Measurements from ENCODE around the gene PCDH19.
A peak's percentile ranks its signal among the peaks of the same experiment; 100 is the strongest.
"Not testable (repeated sequence)": the region's sequence is repeated elsewhere in the genome, so short reads cannot be mapped to it uniquely, and the experiment has no call there.

The PCDH19 gene, protein sequence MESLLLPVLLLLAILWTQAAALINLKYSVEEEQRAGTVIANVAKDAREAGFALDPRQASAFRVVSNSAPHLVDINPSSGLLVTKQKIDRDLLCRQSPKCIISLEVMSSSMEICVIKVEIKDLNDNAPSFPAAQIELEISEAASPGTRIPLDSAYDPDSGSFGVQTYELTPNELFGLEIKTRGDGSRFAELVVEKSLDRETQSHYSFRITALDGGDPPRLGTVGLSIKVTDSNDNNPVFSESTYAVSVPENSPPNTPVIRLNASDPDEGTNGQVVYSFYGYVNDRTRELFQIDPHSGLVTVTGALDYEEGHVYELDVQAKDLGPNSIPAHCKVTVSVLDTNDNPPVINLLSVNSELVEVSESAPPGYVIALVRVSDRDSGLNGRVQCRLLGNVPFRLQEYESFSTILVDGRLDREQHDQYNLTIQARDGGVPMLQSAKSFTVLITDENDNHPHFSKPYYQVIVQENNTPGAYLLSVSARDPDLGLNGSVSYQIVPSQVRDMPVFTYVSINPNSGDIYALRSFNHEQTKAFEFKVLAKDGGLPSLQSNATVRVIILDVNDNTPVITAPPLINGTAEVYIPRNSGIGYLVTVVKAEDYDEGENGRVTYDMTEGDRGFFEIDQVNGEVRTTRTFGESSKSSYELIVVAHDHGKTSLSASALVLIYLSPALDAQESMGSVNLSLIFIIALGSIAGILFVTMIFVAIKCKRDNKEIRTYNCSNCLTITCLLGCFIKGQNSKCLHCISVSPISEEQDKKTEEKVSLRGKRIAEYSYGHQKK (N-terminal part only)

DNA sequence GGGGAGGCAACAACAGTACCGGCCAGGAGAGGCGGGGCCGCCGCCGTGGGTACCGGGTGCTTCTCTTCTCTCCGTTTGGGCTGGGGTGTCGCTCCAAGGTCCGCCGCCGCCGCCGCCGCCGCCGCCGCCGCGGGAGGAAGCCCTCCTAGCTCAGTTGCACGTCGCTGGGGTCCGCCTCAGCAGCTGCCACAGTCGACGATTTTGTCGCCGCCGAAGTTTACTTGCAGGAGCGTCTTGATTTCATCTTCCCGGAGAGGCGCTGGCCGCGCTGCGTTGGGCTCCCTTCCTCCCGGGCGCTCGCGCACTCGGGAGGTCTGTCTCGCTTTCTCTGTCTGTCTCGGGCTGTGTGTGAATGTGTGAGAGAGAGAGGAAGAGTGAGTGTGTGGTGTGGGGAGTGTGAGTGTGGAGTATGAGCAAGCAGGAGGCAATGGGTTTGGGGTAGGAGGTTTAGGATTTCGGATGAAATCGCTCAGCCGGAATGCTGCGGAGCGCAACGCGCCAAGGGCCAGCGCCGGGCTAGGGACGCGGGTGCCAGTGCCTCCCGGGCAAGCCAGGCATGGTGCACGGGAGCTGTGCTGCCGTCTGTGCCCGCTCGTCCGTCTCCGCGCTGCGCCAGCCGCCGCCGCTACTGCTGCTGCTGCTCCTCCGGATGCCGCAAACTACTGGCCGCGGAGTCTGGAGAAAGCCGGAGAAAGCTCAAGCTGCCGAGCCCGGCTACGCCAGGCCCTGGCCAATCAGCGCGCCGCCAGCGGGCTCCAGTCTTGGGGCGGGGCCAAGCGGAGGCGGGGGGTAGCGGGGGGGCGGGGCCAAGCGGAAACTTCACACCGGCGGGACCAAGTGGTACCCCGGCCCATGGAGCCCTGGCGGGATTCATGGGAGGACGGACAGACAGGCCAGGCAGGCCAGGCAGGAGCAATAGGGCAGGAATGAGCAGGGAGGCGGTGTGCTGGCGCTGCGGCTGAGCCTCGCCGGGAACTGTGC is at the start of gene PCDH19:
TSS of gene PCDH19 (minus strand) at position 664 of the 981 bp plus-strand sequence. CDS start 1,676 bp downstream, outside the sequence.
- peak; percentile 4 for DNase-seq (ENCODE audit: low read depth)

GRCh38 chrX:100449696-100450608 is 39.9 kb upstream of the PCDH19 start:
- no peak for DNase-seq (ENCODE audit: low read depth)

GRCh38 chrX:100447655-100448397 is 37.8 kb upstream of the PCDH19 start:
- DNase-seq (ENCODE audit: low read depth) = no peak

DNA sequence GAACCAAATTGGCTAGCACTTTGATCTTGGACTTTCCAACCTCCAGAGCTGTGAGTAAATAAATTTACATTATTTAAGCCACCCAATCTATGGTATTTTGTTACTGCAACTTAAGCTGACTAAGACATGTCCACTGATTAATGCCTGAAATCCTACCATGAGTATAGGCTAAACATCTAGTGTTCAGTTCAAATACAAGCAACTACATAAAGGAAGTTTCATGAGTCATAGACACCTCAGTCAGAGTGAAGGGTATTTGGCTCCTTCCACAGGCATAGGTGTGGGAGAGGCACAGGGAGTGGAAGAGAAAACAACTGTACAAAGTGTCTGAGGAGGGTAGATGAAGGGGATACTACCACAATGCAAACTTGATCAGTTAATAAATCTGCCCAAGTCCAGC is 35.5 kb upstream of the PCDH19 start:
- no peak for DNase-seq (ENCODE audit: low read depth)

GRCh38 chrX:100441321-100441720 is 31.2 kb upstream of the PCDH19 start:
- DNase-seq (ENCODE audit: low read depth) = not testable (repeated sequence)

GRCh38 chrX:100440006-100440405 is 29.9 kb upstream of the PCDH19 start:
- no peak for DNase-seq (ENCODE audit: low read depth)

- DNase-seq (ENCODE audit: low read depth) = no peak
Observed at GRCh38 chrX:100435726-100436125, 25.7 kb upstream of the PCDH19 start.

DNA sequence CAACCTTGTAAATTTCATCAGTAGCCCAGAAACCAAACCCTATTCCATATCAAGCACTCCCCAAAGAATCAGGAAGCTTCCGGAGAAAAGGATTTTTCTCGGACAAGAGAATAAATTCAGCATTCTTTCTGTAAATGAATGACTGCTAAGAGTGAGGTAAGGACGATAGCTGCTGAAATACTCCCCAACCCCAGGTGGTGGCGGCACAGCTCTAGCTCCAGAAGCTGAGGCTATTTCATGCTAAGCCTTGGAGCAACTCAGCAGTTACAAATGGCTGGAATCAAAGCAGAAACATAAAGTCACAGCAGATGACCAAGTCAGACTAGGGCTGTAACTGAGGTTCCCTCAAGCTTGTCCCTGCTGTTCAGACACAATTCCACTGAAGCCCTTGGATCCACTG is 13.9 kb upstream of the PCDH19 start:
- no peak for DNase-seq (ENCODE audit: low read depth)

- no peak for DNase-seq (ENCODE audit: low read depth)
Observed at GRCh38 chrX:100418556-100418955, 8.5 kb upstream of the PCDH19 start.

- no peak for DNase-seq (ENCODE audit: low read depth)
Observed at GRCh38 chrX:100417681-100418080, 7.6 kb upstream of the PCDH19 start.

GRCh38 chrX:100413229-100413628 is 3.2 kb upstream of the PCDH19 start:
- no peak for DNase-seq (ENCODE audit: low read depth)

DNA sequence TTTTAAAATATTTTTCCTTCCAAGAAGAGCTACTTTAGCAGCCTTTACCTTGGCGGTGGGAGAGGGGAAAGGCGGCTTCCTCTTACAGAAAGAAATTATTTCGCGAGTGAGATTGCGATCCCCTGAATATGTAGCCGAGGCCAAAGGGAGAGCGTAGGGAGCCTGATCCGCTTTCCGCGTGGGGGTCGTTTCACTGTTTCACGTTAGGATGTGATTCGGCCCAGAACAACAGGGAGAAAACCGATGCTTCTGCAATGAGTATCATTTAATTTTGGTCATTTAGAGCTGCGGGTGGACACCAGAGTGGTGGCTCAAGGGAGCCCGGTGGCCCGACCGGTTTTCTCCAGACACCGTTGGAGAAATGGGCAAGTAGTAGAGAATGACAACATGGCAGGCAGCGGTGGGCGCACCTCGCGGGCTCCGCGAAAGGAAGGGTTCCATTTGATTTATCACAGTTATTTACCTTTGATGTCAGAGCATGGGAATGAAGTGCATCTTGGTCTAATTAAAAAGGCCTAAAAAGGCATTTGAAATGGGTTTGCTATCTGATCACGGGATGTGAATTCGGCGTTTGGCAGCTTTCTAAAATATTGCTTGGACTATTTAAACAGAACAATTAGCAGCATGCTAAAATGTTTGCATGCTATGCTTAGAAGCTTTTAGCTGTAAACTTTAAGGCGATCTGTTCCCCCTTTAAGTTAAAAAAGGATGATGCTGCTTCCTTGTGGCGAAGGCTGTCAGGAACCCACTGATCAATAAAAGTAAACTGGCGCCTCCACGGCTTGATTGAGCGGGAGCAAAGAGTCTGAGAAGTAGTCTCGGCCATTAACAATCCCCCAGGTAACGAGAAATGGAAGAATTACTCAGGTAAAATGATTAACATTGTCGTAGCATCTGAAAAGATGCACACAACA is 2.0 kb upstream of the PCDH19 start:
- DNase-seq (ENCODE audit: low read depth) = no peak

GRCh38 chrX:100410901-100411801 is 1.1 kb upstream of the PCDH19 start:
- no peak for DNase-seq (ENCODE audit: low read depth)

- no peak for DNase-seq (ENCODE audit: low read depth)
Observed at GRCh38 chrX:100408713-100409609, 1.1 kb downstream of the PCDH19 start.

- no peak for DNase-seq (ENCODE audit: low read depth)
Observed at GRCh38 chrX:100407784-100408712, 2.0 kb downstream of the PCDH19 start.

Measured in activated T-cell treated with anti-CD3 and anti-CD28 coated beads for 1 hour (primary cell).